Measurements from ENCODE around the gene OR11H7.
"Not testable (repeated sequence)": the region's sequence is repeated elsewhere in the genome, so short reads cannot be mapped to it uniquely, and the experiment has no call there.

Gene OR11H7

GRCh38 chr14:20228681-20229080, at the start of gene OR11H7:
TSS of gene OR11H7 (plus strand) at chr14:20228981.
- DNase-seq, result no peak

- DNase-seq, result no peak
These were observed 49.6 kb upstream of the OR11H7 start for GRCh38 chr14:20179218-20179617.

- DNase-seq, result no peak
These were observed 48.9 kb upstream of the OR11H7 start for GRCh38 chr14:20179880-20180279.

- no peak for DNase-seq
These were observed 48.3 kb upstream of the OR11H7 start for GRCh38 chr14:20180486-20180885.

- no peak for DNase-seq
These were observed 44.6 kb upstream of the OR11H7 start for GRCh38 chr14:20184181-20184580.

- no peak for DNase-seq
These were observed 38.2 kb upstream of the OR11H7 start, which contains the start of gene OR11G2 for GRCh38 chr14:20190596-20190995. TSS of gene OR11G2 (plus strand) at chr14:20190896. CDS start at chr14:20197438, 6,542 bp downstream.

GRCh38 chr14:20191396-20191795, 37.4 kb upstream of the OR11H7 start:
- DNase-seq, result no peak

- no peak for DNase-seq
These were observed 34.7 kb upstream of the OR11H7 start for GRCh38 chr14:20194101-20194500.

GRCh38 chr14:20195170-20195569, 33.6 kb upstream of the OR11H7 start:
- not testable (repeated sequence) for DNase-seq

GRCh38 chr14:20195911-20196310, 32.9 kb upstream of the OR11H7 start:
- no peak for DNase-seq

- no peak for DNase-seq
These were observed 31.3 kb upstream of the OR11H7 start for GRCh38 chr14:20197459-20197858.

- DNase-seq, result no peak
These were observed 29.8 kb upstream of the OR11H7 start for GRCh38 chr14:20198991-20199390.

GRCh38 chr14:20204721-20205120, 24.1 kb upstream of the OR11H7 start:
- no peak for DNase-seq

- no peak for DNase-seq
These were observed 19.2 kb upstream of the OR11H7 start for GRCh38 chr14:20209595-20209994.

- not testable (repeated sequence) for DNase-seq
These were observed 16.4 kb upstream of the OR11H7 start for GRCh38 chr14:20212406-20212805.

GRCh38 chr14:20215196-20215595, 13.6 kb upstream of the OR11H7 start:
- DNase-seq, result no peak

- DNase-seq, result no peak
These were observed 9.7 kb upstream of the OR11H7 start for GRCh38 chr14:20219033-20219432.

- DNase-seq, result no peak
These were observed 5.4 kb upstream of the OR11H7 start, which contains the start of gene OR11H6 for GRCh38 chr14:20223410-20223809. TSS of gene OR11H6 (plus strand) at chr14:20223710. CDS start at chr14:20223710, 0 bp downstream.

- DNase-seq, result not testable (repeated sequence)
These were observed 6.6 kb downstream of the OR11H7 start for GRCh38 chr14:20235415-20235814.

GRCh38 chr14:20247646-20248246, 19.0 kb downstream of the OR11H7 start:
- DNase-seq, result no peak

- no peak for DNase-seq
These were observed 33.9 kb downstream of the OR11H7 start for GRCh38 chr14:20262642-20263128.

GRCh38 chr14:20264361-20264760, 35.6 kb downstream of the OR11H7 start:
- DNase-seq, result not testable (repeated sequence)

GRCh38 chr14:20274062-20274461, 45.3 kb downstream of the OR11H7 start:
- DNase-seq, result no peak

- no peak for DNase-seq
These were observed 48.6 kb downstream of the OR11H7 start for GRCh38 chr14:20277409-20277808.

- DNase-seq, result no peak
These were observed 49.6 kb downstream of the OR11H7 start for GRCh38 chr14:20278414-20278813.

Measured in NCI-H1417 treated with DMSO at 0.1 percent for 48 hours (cell line).